H9 (cell line): ENCODE measurements around the gene FYCO1. TPM values are rescaled to one million over a fixed set of nuclear protein-coding genes. Genes with fewer than 3 reads are reported as not detected.

Experiments used
- DNase-seq: peaks from one replicate; pipeline ENCODE4 v3.0.0-alpha.2; 2017
- H2AFZ ChIP-seq: one replicate; pipeline ENCODE4 v1.6.1; 2013; ENCODE audit warnings: mild to moderate bottlenecking, low read length, control low read depth, moderate library complexity
- H2AK5ac ChIP-seq: 2 replicates; pipeline ENCODE4 v1.6.1; 2013; ENCODE audit warnings: low read length, control low read depth, mixed read lengths; ENCODE audit not compliant: insufficient read length
- H2BK120ac ChIP-seq: one replicate; pipeline ENCODE4 v1.6.1; 2013; ENCODE audit warnings: low read depth, mild to moderate bottlenecking, low read length, control low read depth, inconsistent platforms; ENCODE audit not compliant: poor library complexity, severe bottlenecking
- H2BK12ac ChIP-seq: 2 replicates; pipeline ENCODE4 v1.6.1; 2013; ENCODE audit warnings: low read length, control low read depth, mixed read lengths, low read depth; ENCODE audit not compliant: insufficient read length
- H2BK15ac ChIP-seq: 2 replicates; pipeline ENCODE4 v1.6.1; 2013; ENCODE audit warnings: low read depth, low read length, control low read depth
- H2BK20ac ChIP-seq: one replicate; pipeline ENCODE4 v1.6.1; 2013; ENCODE audit warnings: low read depth, mild to moderate bottlenecking, low read length, control low read depth, inconsistent platforms; ENCODE audit not compliant: poor library complexity, severe bottlenecking
- H2BK5ac ChIP-seq: 2 replicates; pipeline ENCODE4 v1.6.1; 2013; ENCODE audit warnings: low read length, control low read depth, mixed read lengths; ENCODE audit not compliant: insufficient read length
- H3K14ac ChIP-seq: 2 replicates; pipeline ENCODE4 v1.6.1; 2013; ENCODE audit warnings: low read length, control low read depth; ENCODE audit not compliant: insufficient read depth
- H3K18ac ChIP-seq: 2 replicates; pipeline ENCODE4 v1.6.1; 2013; ENCODE audit warnings: low read depth, mild to moderate bottlenecking, mixed read lengths, low read length, control low read depth; ENCODE audit not compliant: insufficient read length
- H3K23ac ChIP-seq: 2 replicates; pipeline ENCODE4 v1.6.1; 2013; ENCODE audit warnings: low read length, control low read depth, mixed read lengths, low read depth; ENCODE audit not compliant: insufficient read length
- H3K23me2 ChIP-seq: 2 replicates; pipeline ENCODE4 v1.6.1; 2013; ENCODE audit warnings: low read depth, mild to moderate bottlenecking, mixed read lengths, low read length, control low read depth; ENCODE audit not compliant: insufficient read length, poor library complexity, severe bottlenecking
- H3K27ac ChIP-seq: 2 replicates; pipeline ENCODE4 v1.5.1; 2013; ENCODE audit warnings: low read length, control low read depth, mixed read lengths, low read depth; ENCODE audit not compliant: insufficient read length
- H3K27me3 ChIP-seq: 2 replicates; pipeline ENCODE4 v1.6.1; 2013; ENCODE audit warnings: low read length, control low read depth, inconsistent platforms; ENCODE audit not compliant: insufficient read depth
- H3K4ac ChIP-seq: 2 replicates; pipeline ENCODE4 v1.6.1; 2013; ENCODE audit warnings: low read depth, mild to moderate bottlenecking, control low read depth, inconsistent platforms, low read length, moderate library complexity
- H3K4me1 ChIP-seq: 2 replicates; pipeline ENCODE4 v1.6.1; 2013; ENCODE audit warnings: low read length, control low read depth, inconsistent platforms; ENCODE audit not compliant: insufficient read depth
- H3K4me2 ChIP-seq: 2 replicates; pipeline ENCODE4 v1.6.1; 2013; ENCODE audit warnings: low read length, control low read depth, mixed read lengths; ENCODE audit not compliant: insufficient read length, insufficient read depth
- H3K56ac ChIP-seq: 2 replicates; pipeline ENCODE4 v1.6.1; 2013; ENCODE audit warnings: low read depth, mild to moderate bottlenecking, mixed read lengths, low read length, control low read depth; ENCODE audit not compliant: insufficient read length
- H3K79me1 ChIP-seq: 2 replicates; pipeline ENCODE4 v1.6.1; 2013; ENCODE audit warnings: low read depth, mild to moderate bottlenecking, moderate library complexity, low read length, control low read depth, inconsistent platforms; ENCODE audit not compliant: insufficient read depth, poor library complexity, severe bottlenecking
- H3K79me2 ChIP-seq: 2 replicates; pipeline ENCODE4 v1.6.1; 2013; ENCODE audit warnings: low read length, control low read depth, inconsistent platforms; ENCODE audit not compliant: insufficient read depth
- H3K9ac ChIP-seq: 2 replicates; pipeline ENCODE4 v1.6.1; 2013; ENCODE audit warnings: low read length, control low read depth, mixed read lengths; ENCODE audit not compliant: insufficient read length; ENCODE audit errors: extremely low read depth
- H3K9me3 ChIP-seq: one replicate; pipeline ENCODE4 v1.6.1; 2013; ENCODE audit warnings: low read depth, low read length, inconsistent platforms; ENCODE audit not compliant: control insufficient read depth
- H3T11ph ChIP-seq: one replicate; pipeline ENCODE4 v1.6.1; 2013; ENCODE audit warnings: mild to moderate bottlenecking, low read length, control low read depth, inconsistent platforms
- H4K20me1 ChIP-seq: one replicate; pipeline ENCODE4 v1.6.1; 2013; ENCODE audit not compliant: control insufficient read depth, insufficient read length, insufficient read depth
- H4K5ac ChIP-seq: 2 replicates; pipeline ENCODE4 v1.6.1; 2013; ENCODE audit warnings: low read depth, mild to moderate bottlenecking, mixed read lengths, low read length, control low read depth; ENCODE audit not compliant: insufficient read length
- H4K8ac ChIP-seq: replicated peaks from 2 replicates; pipeline ENCODE4 v1.6.1; 2013; ENCODE audit warnings: low read length, control low read depth, mixed read lengths, low read depth; ENCODE audit not compliant: insufficient read length
- H4K91ac ChIP-seq: 2 replicates; pipeline ENCODE4 v1.6.1; 2013; ENCODE audit warnings: low read depth, mild to moderate bottlenecking, moderate library complexity, mixed read lengths, low read length, control low read depth; ENCODE audit not compliant: insufficient read length
- H3K27ac Mint-ChIP-seq, 3 experiments: 2 replicates in 2 of 3; 3 replicates in 1 of 3; pipeline ENCODE4 v1.8.0; 2020 to 2021; ENCODE audit warnings: mixed read lengths in 3 of 3, mild to moderate bottlenecking in 1 of 3, moderate library complexity in 1 of 3
- H3K27me3 Mint-ChIP-seq: 2 replicates; pipeline ENCODE4 v1.8.0; 2021; ENCODE audit warnings: low read depth, mild to moderate bottlenecking, moderate library complexity, mixed read lengths
- H3K36me3 Mint-ChIP-seq, 3 experiments: 2 replicates in 2 of 3; 3 replicates in 1 of 3; pipeline ENCODE4 v1.8.0; 2020 to 2021; ENCODE audit warnings: low read depth in 3 of 3, mixed read lengths in 3 of 3; ENCODE audit not compliant: insufficient read depth in 1 of 3
- H3K4me1 Mint-ChIP-seq, 2 experiments: 2 replicates each; pipeline ENCODE4 v1.8.0; 2020; ENCODE audit warnings: mixed read lengths in 2 of 2
- H3K4me3 Mint-ChIP-seq, 2 experiments: 2 replicates in 1 of 2; 3 replicates in 1 of 2; pipeline ENCODE4 v1.8.0; 2020 to 2021; ENCODE audit warnings: mild to moderate bottlenecking in 2 of 2, mixed read lengths in 2 of 2, moderate library complexity in 1 of 2
- H3K9me3 Mint-ChIP-seq, 2 experiments: 2 replicates in 1 of 2; 3 replicates in 1 of 2; pipeline ENCODE4 v1.8.0; 2020; ENCODE audit warnings: mild to moderate bottlenecking in 2 of 2, mixed read lengths in 2 of 2, moderate library complexity in 1 of 2
- CTCF ChIP-seq: fragments of 200-600 bp; sonication (generic); conservative IDR thresholded peaks from 3 replicates; pipeline ENCODE4 v1.8.0; 2021; ENCODE audit warnings: antibody characterized with exemption, mild to moderate bottlenecking
- WGBS: extraction: QIAGEN DNeasy Blood & Tissue Kit; methylation state at CpG from one replicate; pipeline ENCODE4 v1.1.7; 2013; ENCODE audit warnings: missing lambda C conversion rate, low lambda C conversion rate, mixed read lengths; ENCODE audit not compliant: insufficient read length; ENCODE audit errors: extremely low coverage; 5-methylcytosine and 5-hydroxymethylcytosine counted together
- total RNA-seq: library from RNA; stranded (reverse); gene quantifications from 2 replicates; pipeline ENCODE4 v1.2.1, GENCODE V29; 2021

The FYCO1 gene
- total RNA-seq, 1 experiment from 2014 or later, result 10.4 TPM

- no peak overlapping the region for H3K27ac ChIP-seq
- no peak overlapping the region for H2BK5ac ChIP-seq
- TF ChIP-seq CTCF, result no peak
- H3K79me1 ChIP-seq, result no peaks in the 10 kb centered on the region
- H3K23ac ChIP-seq, result no peak overlapping the region
- no peaks in the 10 kb centered on the region for H4K20me1 ChIP-seq
- H3K4ac ChIP-seq, result no peak overlapping the region
- no peaks in the 10 kb centered on the region for H3K23me2 ChIP-seq
- no peak overlapping the region for H3K9ac ChIP-seq
- no peak overlapping the region for H4K5ac ChIP-seq
- H4K91ac ChIP-seq, result no peak overlapping the region
- H2BK12ac ChIP-seq, result no peak overlapping the region
- no peak overlapping the region for H3T11ph ChIP-seq
- H2AK5ac ChIP-seq, result no peak overlapping the region
- no peaks in the 10 kb centered on the region for H3K27me3 ChIP-seq
- no peak for DNase-seq
- Mint-ChIP-seq H3K9me3 (no peaks in the 10 kb centered on the region), H3K4me3 (no peak overlapping the region), H3K36me3 (peaks cover 2 to 45% (median 35%) of the 10 kb centered on the region in 3 experiments; a peak in 6 of 7 replicates), H3K27ac (peak overlapping the region in 2 of 3 experiments; percentile 22 to 61; a peak in 3 of 7 replicates), H3K4me1 (peaks cover 0 to 3% of the 10 kb centered on the region in 2 experiments; a peak in 1 of 4 replicates), H3K27me3 (peaks cover 3% of the 10 kb centered on the region)
- H3K14ac ChIP-seq, result no peak overlapping the region
- H2BK20ac ChIP-seq, result no peak overlapping the region
- H3K79me2 ChIP-seq, result no peaks in the 10 kb centered on the region
- no peaks in the 10 kb centered on the region for H3K4me1 ChIP-seq
- WGBS, result no CpG with 5 or more reads among the region's 14 CpGs
- no peak overlapping the region for H2BK15ac ChIP-seq
- H2BK120ac ChIP-seq, result no peak overlapping the region
- H3K56ac ChIP-seq, result no peak overlapping the region
- no peak overlapping the region for H4K8ac ChIP-seq
- no peaks in the 10 kb centered on the region for H3K9me3 ChIP-seq
- no peak overlapping the region for H3K4me2 ChIP-seq
- H3K18ac ChIP-seq, result no peak overlapping the region
- no peak overlapping the region for H2AFZ ChIP-seq
Observed at GRCh38 chr3:45921158-45922038, 74.2 kb downstream of the FYCO1 start.
